ENCODE results near the gene PTCH2.
"Not testable (repeated sequence)": the region's sequence is repeated elsewhere in the genome, so short reads cannot be mapped to it uniquely, and the experiment has no call there.

The PTCH2 gene

GRCh38 chr1:44801491-44802305 lies 41.4 kb downstream of the PTCH2 start:
- no peak for DNase-seq (ENCODE audit: low read depth in 2 of 2)

- peak; percentile 95 for DNase-seq (ENCODE audit: low read depth in 2 of 2)
These were observed 43.1 kb downstream of the PTCH2 start, which contains the start of gene PLK3 for GRCh38 chr1:44799770-44800584. Gene PLK3 (plus strand): TSS chr1:44800377. CDS start chr1:44800464, 87 bp downstream.

GRCh38 chr1:44798481-44799365 lies 44.3 kb downstream of the PTCH2 start:
- DNase-seq (ENCODE audit: low read depth in 2 of 2): no peak

GRCh38 chr1:44797886-44798285 lies 45.2 kb downstream of the PTCH2 start:
- not testable (repeated sequence) for DNase-seq (ENCODE audit: low read depth in 2 of 2)

DNA sequence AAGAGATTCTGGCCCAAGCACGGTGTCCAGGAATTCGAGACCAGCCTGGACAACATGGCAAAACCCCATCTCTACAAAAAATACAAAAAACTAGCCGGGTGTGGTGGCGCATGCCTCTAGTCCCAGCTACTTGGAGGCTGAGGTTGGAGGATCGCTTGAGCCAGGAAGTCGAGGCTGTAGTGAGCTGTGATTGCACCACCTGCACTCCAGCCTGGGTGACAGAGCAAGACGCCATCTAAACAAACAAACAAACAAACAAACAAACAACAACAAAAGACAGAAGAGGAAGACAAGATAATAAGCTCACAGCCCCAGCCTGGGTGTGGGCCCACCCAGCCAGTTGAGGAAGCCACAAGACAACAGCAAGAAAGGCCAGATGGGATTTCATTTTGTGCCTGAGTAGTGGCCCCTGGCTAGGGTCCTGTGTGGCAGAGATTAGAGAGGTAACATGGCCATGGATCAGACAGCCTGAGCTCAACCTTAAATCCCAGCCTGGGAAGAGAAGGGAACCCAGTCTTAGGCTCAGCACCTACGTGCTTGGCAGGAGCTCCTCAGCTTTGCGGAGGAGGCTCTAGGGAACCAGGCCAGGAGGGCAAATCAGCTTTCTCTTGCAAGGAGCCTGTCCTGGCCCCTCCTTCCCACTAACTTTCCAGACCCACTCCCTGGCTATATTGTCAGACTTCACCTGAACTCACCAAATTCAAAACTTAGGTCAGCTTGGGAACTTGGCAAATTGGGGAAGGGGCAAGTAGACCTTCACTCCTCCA lies 50.1 kb downstream of the PTCH2 start:
- DNase-seq (ENCODE audit: low read depth in 2 of 2): no peak

GRCh38 chr1:44790968-44791801 lies 51.9 kb downstream of the PTCH2 start:
- no peak for DNase-seq (ENCODE audit: low read depth in 2 of 2)

GRCh38 chr1:44788120-44788860 lies 54.8 kb downstream of the PTCH2 start, which contains the start of gene BEST4:
Gene BEST4 (minus strand): TSS chr1:44788170. CDS start chr1:44787705, 465 bp downstream.
- DNase-seq (ENCODE audit: low read depth in 2 of 2): no peak

GRCh38 chr1:44787506-44787905 lies 55.5 kb downstream of the PTCH2 start:
- DNase-seq (ENCODE audit: low read depth in 2 of 2): no peak

GRCh38 chr1:44786841-44787426 lies 56.1 kb downstream of the PTCH2 start:
- DNase-seq (ENCODE audit: low read depth in 2 of 2): no peak

GRCh38 chr1:44786138-44786840 lies 56.8 kb downstream of the PTCH2 start:
- DNase-seq (ENCODE audit: low read depth in 2 of 2): peak; percentile 55 to 57

DNA sequence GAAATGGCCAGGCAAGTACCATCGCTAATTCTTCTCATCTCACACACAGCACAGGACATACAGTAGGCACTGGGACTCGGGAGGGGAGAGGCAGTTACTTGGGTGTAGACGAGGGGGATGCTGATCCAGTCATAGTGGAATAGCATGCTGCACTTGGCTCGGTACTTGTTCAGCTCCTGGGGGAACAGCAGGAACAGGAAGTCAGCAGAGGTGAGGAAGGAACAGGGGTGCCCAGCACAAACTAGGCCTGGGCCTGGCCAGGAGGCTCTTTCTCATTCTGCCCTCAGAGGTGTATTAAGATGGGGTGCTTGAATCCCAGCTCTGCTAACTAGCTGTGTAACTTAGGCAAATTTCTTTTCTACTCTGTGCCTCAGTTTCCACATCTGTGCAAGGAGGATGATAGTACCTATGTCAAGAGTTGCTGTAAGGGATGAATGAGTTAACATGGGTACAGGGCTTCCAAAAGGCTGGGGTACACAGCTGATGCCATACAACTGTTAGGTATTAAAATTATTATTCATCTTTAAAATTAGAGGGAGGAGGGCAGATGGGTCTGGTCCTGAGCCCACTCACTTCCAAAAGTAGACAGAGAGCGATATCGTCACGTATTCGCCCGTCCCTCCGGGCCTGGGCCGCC lies 57.4 kb downstream of the PTCH2 start:
- no peak for DNase-seq (ENCODE audit: low read depth in 2 of 2)

DNA sequence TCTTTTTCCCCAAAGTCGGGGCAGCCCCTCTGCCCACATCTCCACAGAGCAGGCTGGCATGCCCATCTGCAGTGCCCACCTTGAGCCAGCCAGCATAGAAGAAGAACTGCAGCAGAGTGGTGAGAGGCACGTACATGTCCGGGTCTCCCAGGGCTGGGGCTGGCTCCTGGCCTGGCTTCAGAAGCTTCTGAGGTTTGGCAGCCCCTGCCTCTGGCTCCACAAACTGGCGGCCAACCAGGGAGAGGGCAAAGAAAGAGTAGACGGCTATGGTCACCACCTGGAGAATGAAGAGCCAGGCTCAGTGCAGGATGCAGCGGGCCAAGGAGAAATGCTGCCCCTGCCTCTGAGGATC lies 58.0 kb downstream of the PTCH2 start:
- DNase-seq (ENCODE audit: low read depth in 2 of 2): no peak

DNA sequence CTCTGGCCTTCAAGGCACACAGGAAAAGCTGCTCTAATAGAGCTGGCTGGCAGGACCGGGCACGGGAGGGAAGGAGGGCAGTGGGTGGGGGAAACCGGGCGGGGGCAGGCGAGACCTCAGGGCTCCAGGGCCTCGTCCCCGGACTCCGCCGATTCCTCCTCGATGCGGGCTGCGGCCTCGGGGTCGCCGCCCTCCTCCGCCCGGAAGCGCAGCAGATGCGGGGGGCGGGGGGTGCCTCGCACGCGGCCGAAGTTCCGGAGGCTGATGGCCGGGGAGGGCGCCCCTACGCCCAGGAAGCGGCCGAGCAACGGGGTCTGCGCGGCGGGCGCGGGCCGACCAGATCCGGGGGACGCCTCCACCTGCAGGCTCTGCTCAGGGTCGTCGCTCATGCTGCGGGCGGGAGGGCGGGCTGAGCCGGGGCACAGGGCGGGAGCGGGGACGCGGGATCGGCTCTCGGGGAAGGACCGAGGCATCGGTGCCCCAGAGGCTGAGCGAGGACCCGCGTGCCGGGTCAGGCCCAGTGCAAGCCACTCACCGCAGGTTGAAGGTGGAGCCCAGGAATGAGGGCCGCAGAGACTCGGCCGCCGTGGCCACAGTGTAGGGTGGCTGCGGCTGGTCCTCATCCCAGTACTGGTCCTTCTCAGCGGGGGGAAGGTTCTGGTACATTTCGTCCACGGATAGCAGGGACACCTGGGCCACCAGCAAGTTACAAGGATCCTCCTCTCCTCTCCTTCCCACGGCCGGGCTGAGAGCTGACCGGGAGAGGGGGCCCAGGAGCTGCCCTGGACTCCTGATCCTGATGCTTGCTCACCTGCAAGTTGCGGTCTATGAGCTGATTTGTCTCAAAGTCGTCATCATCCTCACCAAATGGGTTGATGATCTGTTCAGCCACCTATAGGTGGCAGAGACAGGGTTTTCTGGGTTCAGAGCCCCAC lies 58.7 kb downstream of the PTCH2 start:
- no peak for DNase-seq (ENCODE audit: low read depth in 2 of 2)

DNA sequence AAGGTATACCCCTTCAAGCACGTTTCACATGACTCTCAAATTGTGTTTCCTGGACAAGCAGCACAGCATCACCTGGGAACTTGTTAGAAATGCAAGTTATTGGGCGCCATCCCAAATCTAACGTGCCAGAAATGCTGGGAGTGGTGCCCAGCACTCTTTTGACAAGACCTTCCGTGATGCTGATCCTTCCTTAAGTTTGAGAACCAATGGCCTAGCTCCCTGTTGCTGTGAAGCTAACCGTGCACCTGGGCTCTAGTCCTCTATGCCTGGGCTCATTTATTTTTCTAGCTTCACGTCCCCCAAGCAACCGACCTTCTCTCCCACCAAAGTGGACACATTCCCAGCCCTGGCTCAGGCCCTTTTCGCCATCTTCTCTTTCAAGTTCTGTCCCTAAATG lies 59.4 kb downstream of the PTCH2 start:
- no peak for DNase-seq (ENCODE audit: low read depth in 2 of 2)

- DNase-seq (ENCODE audit: low read depth in 2 of 2): no peak
These were observed 62.4 kb downstream of the PTCH2 start for GRCh38 chr1:44780583-44781121.
